PC-3 (cell line): ENCODE results near the gene SERPINA12.

Experiments used
- EZH2 ChIP-seq: fragments of 300-600 bp; sonication (generic); IDR thresholded peaks from one replicate; pipeline ENCODE4 v1.6.1; 2017; ENCODE audit warnings: antibody characterized with exemption, mild to moderate bottlenecking, low read length; ENCODE audit not compliant: unreplicated experiment
- EZH2phosphoT487 ChIP-seq: fragments of 300-600 bp; sonication (generic); IDR thresholded peaks from 2 replicates; pipeline ENCODE4 v1.6.1; 2018; ENCODE audit warnings: mild to moderate bottlenecking, antibody characterized with exemption, low read length, borderline replicate concordance
- TF ChIP-seq, protein P1 (sequence below): fragments of 300-600 bp; sonication (generic); conservative IDR thresholded peaks from 2 replicates; pipeline ENCODE4 v1.5.1; 2017; ENCODE audit warnings: antibody characterized with exemption, low read depth, mild to moderate bottlenecking, low read length

DNA sequence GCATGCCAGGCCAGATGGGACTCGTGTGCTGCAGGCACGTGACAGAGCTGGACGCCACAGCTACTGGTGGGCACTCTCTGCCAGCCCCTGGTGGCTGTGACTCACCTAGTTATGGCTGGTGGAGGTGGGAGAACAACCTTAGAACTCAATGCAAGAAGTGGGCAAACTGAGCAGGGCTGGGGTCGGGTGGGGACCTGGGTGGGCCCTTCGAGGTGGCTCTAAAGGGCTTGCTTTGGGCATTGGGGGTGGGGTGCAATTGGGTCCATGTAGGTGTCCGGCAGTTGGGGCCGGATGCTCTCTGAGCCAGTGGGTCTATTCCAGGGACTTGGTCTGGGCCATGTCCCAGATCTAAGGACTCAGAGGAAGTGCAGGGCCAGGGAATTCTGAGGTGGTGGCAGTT lies 5.1 kb upstream of the SERPINA12 start:
- TF ChIP-seq, protein P1, sequence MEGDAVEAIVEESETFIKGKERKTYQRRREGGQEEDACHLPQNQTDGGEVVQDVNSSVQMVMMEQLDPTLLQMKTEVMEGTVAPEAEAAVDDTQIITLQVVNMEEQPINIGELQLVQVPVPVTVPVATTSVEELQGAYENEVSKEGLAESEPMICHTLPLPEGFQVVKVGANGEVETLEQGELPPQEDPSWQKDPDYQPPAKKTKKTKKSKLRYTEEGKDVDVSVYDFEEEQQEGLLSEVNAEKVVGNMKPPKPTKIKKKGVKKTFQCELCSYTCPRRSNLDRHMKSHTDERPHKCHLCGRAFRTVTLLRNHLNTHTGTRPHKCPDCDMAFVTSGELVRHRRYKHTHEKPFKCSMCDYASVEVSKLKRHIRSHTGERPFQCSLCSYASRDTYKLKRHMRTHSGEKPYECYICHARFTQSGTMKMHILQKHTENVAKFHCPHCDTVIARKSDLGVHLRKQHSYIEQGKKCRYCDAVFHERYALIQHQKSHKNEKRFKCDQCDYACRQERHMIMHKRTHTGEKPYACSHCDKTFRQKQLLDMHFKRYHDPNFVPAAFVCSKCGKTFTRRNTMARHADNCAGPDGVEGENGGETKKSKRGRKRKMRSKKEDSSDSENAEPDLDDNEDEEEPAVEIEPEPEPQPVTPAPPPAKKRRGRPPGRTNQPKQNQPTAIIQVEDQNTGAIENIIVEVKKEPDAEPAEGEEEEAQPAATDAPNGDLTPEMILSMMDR = no peak
- TF ChIP-seq EZH2phosphoT487 (no peak), EZH2 (no peak)
